CD4-positive, alpha-beta T cell treated with Interleukin-1 beta for 1 hour (primary cell): ENCODE data around the gene DLX1.

Source experiments
- DNase-seq, 2 donors: peaks; one replicate each; pipeline ENCODE4 v3.0.0-alpha.2; 2020 to 2022

DLX1 gene

GRCh38 chr2:172087780-172088244 lies 2.5 kb downstream of the DLX1 start:
- no peak for DNase-seq

- DNase-seq, result no peak
These were observed 3.1 kb downstream of the DLX1 start for GRCh38 chr2:172088245-172089004.

- no peak for DNase-seq
These were observed 3.7 kb downstream of the DLX1 start for GRCh38 chr2:172089005-172089504.

- no peak for DNase-seq
These were observed 4.3 kb downstream of the DLX1 start for GRCh38 chr2:172089633-172090032.

GRCh38 chr2:172090044-172090961 lies 5.0 kb downstream of the DLX1 start:
- no peak for DNase-seq

- DNase-seq, result no peak
These were observed 5.8 kb downstream of the DLX1 start for GRCh38 chr2:172091000-172091641.

GRCh38 chr2:172091761-172092566 lies 6.7 kb downstream of the DLX1 start:
- no peak for DNase-seq

GRCh38 chr2:172092716-172093415 lies 7.6 kb downstream of the DLX1 start:
- no peak for DNase-seq

- DNase-seq, result no peak
These were observed 8.3 kb downstream of the DLX1 start for GRCh38 chr2:172093416-172094293.

GRCh38 chr2:172094294-172095145 lies 9.2 kb downstream of the DLX1 start:
- no peak for DNase-seq

- peak; percentile 77 to 82 for DNase-seq
These were observed 10.0 kb downstream of the DLX1 start for GRCh38 chr2:172095146-172095904.

- no peak for DNase-seq
These were observed 10.8 kb downstream of the DLX1 start for GRCh38 chr2:172095905-172096625.

- no peak for DNase-seq
These were observed 11.6 kb downstream of the DLX1 start for GRCh38 chr2:172096626-172097547.

GRCh38 chr2:172097557-172098131 lies 12.3 kb downstream of the DLX1 start:
- DNase-seq, result no peak

GRCh38 chr2:172098287-172098649 lies 13.0 kb downstream of the DLX1 start:
- no peak for DNase-seq

- DNase-seq, result peak in 1 of 2 donors; percentile 42
These were observed 13.6 kb downstream of the DLX1 start for GRCh38 chr2:172098650-172099471.
